Heart right ventricle (tissue), 16 donors: ENCODE results near the gene GTF2A1L. TPM values are rescaled to one million over a fixed set of nuclear protein-coding genes. Genes with fewer than 3 reads are reported as not detected.

ENCODE experiments used
- ATAC-seq, 8 donors: fragments of 200-7000 bp; cut with Tn5 transposase; one replicate each; pipeline ENCODE4 v1.9.1; 2020; ENCODE audit warnings: mild to moderate bottlenecking in 8 of 8, moderate library complexity in 8 of 8, moderate number of reproducible peaks in 1 of 8
- DNase-seq, 2 donors: peaks; one replicate each; pipeline ENCODE4 v3.0.0-alpha.2; 2020
- H3K27ac ChIP-seq, 10 donors: fragments of 200-600 bp; sonication (generic) in 2 of 10; one replicate each; pipeline versions ENCODE4 v1.5.0 to v1.8.0; 2020 to 2022; ENCODE audit warnings: mild to moderate bottlenecking in 3 of 10
- H3K27me3 ChIP-seq, 7 donors: fragments of 200-600 bp; one replicate each; pipeline ENCODE4 v1.8.0; 2021 to 2022; ENCODE audit warnings: mild to moderate bottlenecking in 2 of 7
- H3K36me3 ChIP-seq, 9 donors: fragments of 200-600 bp; sonication (generic) in 1 of 9; one replicate each; pipeline versions ENCODE4 v1.5.0 to v1.8.0; 2020 to 2022; ENCODE audit warnings: mild to moderate bottlenecking in 2 of 9
- H3K4me1 ChIP-seq, 9 donors: fragments of 200-600 bp; sonication (generic) in 1 of 9; one replicate each; pipeline versions ENCODE4 v1.5.0 to v1.8.0; 2020 to 2022; ENCODE audit warnings: mild to moderate bottlenecking in 4 of 9
- H3K4me3 ChIP-seq, 10 donors: fragments of 200-600 bp; sonication (generic) in 2 of 10; one replicate each; pipeline versions ENCODE4 v1.5.0 to v1.8.0; 2020 to 2022; ENCODE audit warnings: mild to moderate bottlenecking in 7 of 10, moderate library complexity in 2 of 10
- H3K9me3 ChIP-seq, 11 donors: fragments of 200-600 bp in 10 of 11; sonication (generic) in 2 of 11; one replicate each; pipeline versions ENCODE4 v1.5.0 to v1.8.0; 2013 to 2022; ENCODE audit warnings: mild to moderate bottlenecking in 2 of 11, control low read depth in 1 of 11, moderate library complexity in 1 of 11
- CTCF ChIP-seq, 9 donors: fragments of 200-600 bp; sonication (generic) in 2 of 9; IDR thresholded peaks; one replicate each; pipeline versions ENCODE4 v1.5.0 to v1.8.0; 2021 to 2022; ENCODE audit warnings: antibody characterized with exemption in 9 of 9, mild to moderate bottlenecking in 5 of 9, moderate library complexity in 1 of 9
- WGBS, 2 donors: extraction: QIAGEN DNeasy Blood & Tissue Kit; methylation state at CpG; one replicate each; pipeline ENCODE4 v1.1.7; 2013; ENCODE audit warnings: inconsistent platforms in 1 of 2; 5-methylcytosine and 5-hydroxymethylcytosine counted together
- intact Hi-C, 10 donors: fragments of 100-400 bp; cut with DNase I; formaldehyde crosslinking; loops; one replicate each; pipeline versions ENCODE4 v1.11.1 to v1.14.2; 2022
- polyA plus RNA-seq, 2 donors: library from polyadenylated mRNA; stranded (reverse); fragments of 200-250 nt; gene quantifications; one replicate each; pipeline ENCODE4 v1.2.3, GENCODE V29; 2013
- total RNA-seq, 10 donors: library from RNA; stranded (reverse); fragmentation: NEBNext Ultra II Directional in 3 of 10; extraction: Animal tissue kit (Norgen Biotek cat#: 25700) in 3 of 10; gene quantifications; one replicate each; pipeline versions ENCODE4 v1.2.1 to v1.2.4, GENCODE V29; 2021 to 2023
- donor health status: Arrhythmogenic right ventricular cardiomyopathy.
- donor health status: ischemic (EF 13 %, LVEDD 7.1; RV severe dilation, severe dysfunction).
- donor health status: healthy with polysubstance abuse.
- donor health status: DM: no; HTN: yes; CAD: no.
- donor health status: DM: no; HTN: no; CAD: no.
- donor health status: ischemic (EF 25% LVEDD 6.9; RV normal size, moderate dysfunction).
- donor health status: ischemic (EF 25% LVEDD 5.7; RV mildly dilated, moderate dysfunction).
- donor health status: healthy.
- donor health status: DM: yes; HTN: yes; CAD: no.
- donor health status: Ischemic cardiomyopathy.
- donor health status: ischemic (EF 35%, LVEDD 5.7; RV mildly dilated, moderate dysfunction).
- donor health status: nonischemic (EF 11% LVEDD 7.7; RV severe dilation, severe dysfunction).
- donor health status: DM: yes; HTN: yes; CAD: no.
- donor health status: PGD.
- donor health status: ischemic (EF 29% LVEDD 5.4; RV normal size, mild dysfunction).
- donor health status: nonischemic (EF 23%, LVEDD 6.1; RV moderate dilation, normal function).

The GTF2A1L gene
- total and polyA plus RNA-seq, 12 donors, result 0.22 to 0.43 TPM; not detected in 10

- DNase-seq, result no peak
- no peak for ATAC-seq
- TF ChIP-seq CTCF (IDR thresholded peaks at IDR 0.05), result no peak
- Histone ChIP-seq H3K27ac (no peak overlapping the region), H3K4me1 (no peaks in the 10 kb centered on the region), H3K27me3 (no peaks in the 10 kb centered on the region), H3K4me3 (no peak overlapping the region), H3K36me3 (peaks cover 0 to 6% (median 0%) of the 10 kb centered on the region in 9 donors), H3K9me3 (peaks cover 0 to 25% (median 0%) of the 10 kb centered on the region in 11 donors)
- WGBS, 2 donors, result 90 to 91% methylated on average over 2 of the region's 2 CpGs
- intact Hi-C loops, result no loop called here
Measured at GRCh38 chr2:48624696-48625095, 7.0 kb downstream of the GTF2A1L start.

GRCh38 chr2:48626047-48626446, 8.4 kb downstream of the GTF2A1L start:
- no peak for ATAC-seq
- Histone ChIP-seq H3K27me3 (no peaks in the 10 kb centered on the region), H3K4me3 (no peak overlapping the region), H3K27ac (no peak overlapping the region), H3K36me3 (peaks cover 0 to 6% (median 0%) of the 10 kb centered on the region in 9 donors), H3K4me1 (no peaks in the 10 kb centered on the region), H3K9me3 (peaks cover 0 to 25% (median 0%) of the 10 kb centered on the region in 11 donors)
- no peak for TF ChIP-seq CTCF (IDR thresholded peaks at IDR 0.05)
- intact Hi-C loops, result no loop called here
- DNase-seq, result no peak

DNA sequence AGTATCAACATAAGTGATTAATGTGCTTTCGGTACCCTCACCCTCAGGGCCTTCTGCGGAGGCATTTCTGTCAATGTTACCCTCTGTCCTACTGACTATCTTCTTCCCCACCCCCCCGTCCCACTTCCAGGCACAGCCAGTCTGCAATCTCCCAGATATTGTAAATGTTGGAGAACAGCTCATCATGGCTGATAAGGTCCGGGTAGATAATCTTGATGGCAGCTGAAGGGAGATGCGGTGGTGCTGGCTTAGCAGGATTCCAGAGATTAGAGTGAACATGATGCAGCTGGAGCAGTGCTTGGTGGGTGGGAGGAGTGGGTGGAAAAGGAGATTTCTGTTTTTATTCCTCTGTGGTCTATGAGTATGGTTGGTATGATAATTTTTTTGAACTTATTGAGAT, 15.5 kb downstream of the GTF2A1L start:
- TF ChIP-seq CTCF (IDR thresholded peaks at IDR 0.05), result no peak
- Histone ChIP-seq H3K36me3 (no peaks in the 10 kb centered on the region), H3K4me1 (no peaks in the 10 kb centered on the region), H3K27me3 (peaks cover 0 to 5% (median 0%) of the 10 kb centered on the region in 7 donors), H3K4me3 (no peak overlapping the region), H3K27ac (no peak overlapping the region), H3K9me3 (peaks cover 0 to 13% (median 0%) of the 10 kb centered on the region in 11 donors)
- WGBS, 2 donors, result 37 to 41% methylated on average over 5 of the region's 5 CpGs
- no peak for DNase-seq
- no peak for ATAC-seq
- intact Hi-C loops, result no loop called here

DNA sequence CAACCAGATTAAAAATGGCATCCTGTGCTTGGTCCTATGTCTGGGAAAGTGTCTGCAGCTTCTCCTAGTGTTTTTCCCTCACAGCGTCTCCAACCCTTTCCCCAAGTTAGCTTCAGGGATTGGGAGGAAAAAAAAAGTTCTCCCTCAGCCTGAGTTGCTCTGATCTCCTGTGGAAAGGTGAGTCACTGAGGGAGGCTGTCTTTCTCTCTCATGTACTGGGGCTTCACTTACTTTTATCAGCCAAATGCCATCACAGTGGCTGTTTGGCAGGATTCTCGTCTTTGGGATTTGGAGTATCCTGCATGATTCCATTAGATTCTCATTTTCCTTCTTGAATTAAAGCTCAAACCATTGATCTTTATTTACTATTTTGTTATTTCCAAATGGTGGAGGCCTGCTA, 18.1 kb downstream of the GTF2A1L start:
- intact Hi-C loops, result no loop called here
- 65 to 68% methylated on average over 2 of the region's 2 CpGs for WGBS, 2 donors
- Histone ChIP-seq H3K9me3 (peaks cover 0 to 19% (median 0%) of the 10 kb centered on the region in 11 donors), H3K36me3 (no peaks in the 10 kb centered on the region), H3K4me3 (no peak overlapping the region), H3K27ac (no peak overlapping the region), H3K4me1 (no peaks in the 10 kb centered on the region), H3K27me3 (peaks cover 0 to 5% (median 0%) of the 10 kb centered on the region in 7 donors)
- DNase-seq (no peak), ATAC-seq (no peak)
- TF ChIP-seq CTCF (IDR thresholded peaks at IDR 0.05), result no peak
